Vagina (tissue), 2 donors: ENCODE measurements around the gene LRFN5. TPM values are rescaled to one million over a fixed set of nuclear protein-coding genes. Genes with fewer than 3 reads are reported as not detected.
A peak's percentile ranks its signal among the peaks of the same experiment; 100 is the strongest.

ENCODE experiments used
- DNase-seq, 2 donors: peaks; one replicate each; pipeline ENCODE4 v3.0.0-alpha.2; 2017; ENCODE audit errors: extremely low spot score in 2 of 2
- H3K27ac ChIP-seq: fragments of 200-600 bp; sonication (generic); one replicate; pipeline ENCODE4 v1.5.1; 2019
- H3K27me3 ChIP-seq: fragments of 200-600 bp; sonication (generic); one replicate; pipeline ENCODE4 v1.5.1; 2019
- H3K36me3 ChIP-seq, 2 donors: fragments of 200-600 bp; sonication (generic); one replicate each; pipeline ENCODE4 v1.5.1; 2017 to 2019
- H3K4me1 ChIP-seq: fragments of 200-600 bp; sonication (generic); one replicate; pipeline ENCODE4 v1.5.1; 2019
- H3K4me3 ChIP-seq, 2 donors: fragments of 200-600 bp; sonication (generic); 1 replicate in 1 of 2; 2 replicates in 1 of 2; pipeline ENCODE4 v1.5.1; 2016 to 2019
- H3K9me3 ChIP-seq: fragments of 200-600 bp; sonication (generic); one replicate; pipeline ENCODE4 v1.5.1; 2019
- POLR2A ChIP-seq, 2 donors: fragments of 450-650 bp; IDR thresholded peaks; one replicate each; pipeline ENCODE4 v1.6.1; 2017; ENCODE audit warnings: antibody characterized with exemption in 2 of 2, mild to moderate bottlenecking in 2 of 2, moderate library complexity in 2 of 2
- POLR2AphosphoS5 ChIP-seq, 2 donors: sonication (generic); formaldehyde crosslinking; IDR thresholded peaks; one replicate each; pipeline ENCODE4 v1.9.0; 2017; ENCODE audit warnings: antibody characterized with exemption in 2 of 2, mild to moderate bottlenecking in 2 of 2, low read depth in 1 of 2; ENCODE audit not compliant: insufficient read depth in 1 of 2
- intact Hi-C: fragments of 100-400 bp; cut with DNase I; formaldehyde crosslinking; loops from one replicate; pipeline ENCODE4 v1.15.1; 2023
- total RNA-seq: library from RNA; depleted of rRNA; stranded (reverse); fragments of >200 nt; gene quantifications from one replicate; pipeline ENCODE4 v1.2.3, GENCODE V29; 2016
- TF ChIP-seq, protein P1 (sequence below), 3 experiments: fragments of 450-650 bp in 2 of 3; fragments of 200-600 bp in 1 of 3; sonication (generic) in 1 of 3; IDR thresholded peaks; one replicate each; pipeline ENCODE4 v1.5.1; 2017 to 2019; ENCODE audit warnings: antibody characterized with exemption in 3 of 3, mild to moderate bottlenecking in 2 of 3, moderate library complexity in 2 of 3

LRFN5 gene
- total RNA-seq, 1 donor from 2014 or later: 197 TPM

- TF ChIP-seq POLR2A (IDR thresholded peaks at IDR 0.05) (no peak), POLR2AphosphoS5 (IDR thresholded peaks at IDR 0.05; ENCODE audit: insufficient read depth in 1 of 2, low read depth in 1 of 2) (no peak)
- TF ChIP-seq, protein P1, sequence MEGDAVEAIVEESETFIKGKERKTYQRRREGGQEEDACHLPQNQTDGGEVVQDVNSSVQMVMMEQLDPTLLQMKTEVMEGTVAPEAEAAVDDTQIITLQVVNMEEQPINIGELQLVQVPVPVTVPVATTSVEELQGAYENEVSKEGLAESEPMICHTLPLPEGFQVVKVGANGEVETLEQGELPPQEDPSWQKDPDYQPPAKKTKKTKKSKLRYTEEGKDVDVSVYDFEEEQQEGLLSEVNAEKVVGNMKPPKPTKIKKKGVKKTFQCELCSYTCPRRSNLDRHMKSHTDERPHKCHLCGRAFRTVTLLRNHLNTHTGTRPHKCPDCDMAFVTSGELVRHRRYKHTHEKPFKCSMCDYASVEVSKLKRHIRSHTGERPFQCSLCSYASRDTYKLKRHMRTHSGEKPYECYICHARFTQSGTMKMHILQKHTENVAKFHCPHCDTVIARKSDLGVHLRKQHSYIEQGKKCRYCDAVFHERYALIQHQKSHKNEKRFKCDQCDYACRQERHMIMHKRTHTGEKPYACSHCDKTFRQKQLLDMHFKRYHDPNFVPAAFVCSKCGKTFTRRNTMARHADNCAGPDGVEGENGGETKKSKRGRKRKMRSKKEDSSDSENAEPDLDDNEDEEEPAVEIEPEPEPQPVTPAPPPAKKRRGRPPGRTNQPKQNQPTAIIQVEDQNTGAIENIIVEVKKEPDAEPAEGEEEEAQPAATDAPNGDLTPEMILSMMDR (IDR thresholded peaks at IDR 0.05): no peak
- H3K27ac ChIP-seq: peak overlapping the region; percentile 42
- intact Hi-C loops: no loop called here
These were observed 176.7 kb downstream of the LRFN5 start for GRCh38 chr14:41783403-41783802.

DNA sequence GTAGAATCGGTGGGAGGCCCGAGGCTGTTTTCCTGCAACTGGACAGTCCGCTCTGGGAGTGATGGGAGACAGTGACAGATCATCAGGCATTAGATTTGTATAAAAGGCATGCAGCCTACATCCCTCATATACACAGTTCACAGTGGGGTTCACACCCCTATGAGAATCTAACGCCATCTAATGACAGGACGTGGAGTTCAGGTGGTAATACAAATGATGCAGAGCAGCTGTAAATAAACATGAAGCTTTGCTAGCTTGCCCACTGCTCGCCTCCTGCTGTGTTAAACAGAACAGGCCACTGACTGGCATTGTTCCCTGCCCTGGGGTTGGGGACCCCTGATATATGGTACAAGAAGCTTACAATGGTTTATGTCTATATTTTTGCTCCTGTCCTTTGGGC is 179.0 kb downstream of the LRFN5 start:
- no peaks in the 10 kb centered on the region for H3K36me3 ChIP-seq
- TF ChIP-seq POLR2AphosphoS5 (IDR thresholded peaks at IDR 0.05; ENCODE audit: insufficient read depth in 1 of 2, low read depth in 1 of 2): no peak
- TF ChIP-seq, protein P1 (IDR thresholded peaks at IDR 0.05): no peak
- no peak for TF ChIP-seq POLR2A (IDR thresholded peaks at IDR 0.05)

More at GRCh38 chr14:41783403-41783802, 176.7 kb downstream of the LRFN5 start:
- Histone ChIP-seq H3K9me3 (no peaks in the 10 kb centered on the region), H3K36me3 (no peaks in the 10 kb centered on the region), H3K4me1 (no peaks in the 10 kb centered on the region), H3K4me3 (no peak overlapping the region), H3K27me3 (no peaks in the 10 kb centered on the region)
- DNase-seq: no peak

GRCh38 chr14:41799817-41800216 is 193.1 kb downstream of the LRFN5 start:
- H3K36me3 ChIP-seq: no peaks in the 10 kb centered on the region
- intact Hi-C loops: no loop called here
- H3K4me1 ChIP-seq: no peaks in the 10 kb centered on the region
- no peaks in the 10 kb centered on the region for H3K9me3 ChIP-seq
- H3K27me3 ChIP-seq: no peaks in the 10 kb centered on the region
- H3K4me3 ChIP-seq: no peak overlapping the region
- no peak for DNase-seq
- TF ChIP-seq POLR2A (IDR thresholded peaks at IDR 0.05): no peak
- TF ChIP-seq POLR2AphosphoS5 (IDR thresholded peaks at IDR 0.05; ENCODE audit: insufficient read depth in 1 of 2, low read depth in 1 of 2): no peak
- no peak overlapping the region for H3K27ac ChIP-seq

More for the DNA sequence above, 179.0 kb downstream of the LRFN5 start:
- Histone ChIP-seq H3K9me3 (no peaks in the 10 kb centered on the region), H3K4me1 (no peaks in the 10 kb centered on the region), H3K4me3 (no peak overlapping the region), H3K27ac (no peak overlapping the region), H3K27me3 (no peaks in the 10 kb centered on the region)
- intact Hi-C loops: no loop called here
- no peak for DNase-seq

GRCh38 chr14:41805633-41806032 is 199.0 kb downstream of the LRFN5 start:
- Histone ChIP-seq H3K27me3 (no peaks in the 10 kb centered on the region), H3K9me3 (no peaks in the 10 kb centered on the region), H3K4me3 (no peak overlapping the region), H3K4me1 (no peaks in the 10 kb centered on the region), H3K27ac (no peak overlapping the region), H3K36me3 (no peaks in the 10 kb centered on the region)
- no peak for DNase-seq
- no peak for TF ChIP-seq POLR2AphosphoS5 (IDR thresholded peaks at IDR 0.05; ENCODE audit: insufficient read depth in 1 of 2, low read depth in 1 of 2)
- intact Hi-C loops: no loop called here

DNA sequence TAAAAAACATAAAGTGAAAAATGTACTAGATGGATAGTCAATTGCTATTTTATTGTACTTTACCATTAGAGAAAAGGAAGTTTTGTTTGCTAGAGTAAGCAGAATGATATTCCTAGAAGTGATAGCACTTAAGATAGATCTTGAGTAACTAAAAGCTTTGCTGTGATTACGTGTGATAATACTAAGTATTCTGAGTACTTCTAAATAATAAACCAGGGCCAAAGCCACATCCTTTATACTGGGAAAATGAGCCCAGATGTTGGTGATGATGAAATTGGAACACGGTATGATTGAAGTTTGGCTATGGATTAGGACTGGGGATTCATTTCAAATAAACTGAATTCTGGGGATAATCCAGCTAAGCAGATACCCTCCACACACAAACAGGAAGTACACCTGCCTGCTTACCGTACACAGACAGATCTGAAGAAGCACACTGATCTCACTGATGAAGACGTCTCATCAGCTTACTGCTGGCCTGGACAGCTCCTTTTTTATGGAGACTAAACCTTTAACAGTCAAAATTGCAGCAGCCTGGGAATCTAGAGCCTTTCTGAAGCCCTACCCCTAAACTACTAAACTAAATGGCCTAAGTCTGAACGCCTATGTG is 199.8 kb downstream of the LRFN5 start:
- H3K27ac ChIP-seq: no peak overlapping the region
- DNase-seq: no peak
- H3K4me3 ChIP-seq: no peak overlapping the region
- no peaks in the 10 kb centered on the region for H3K9me3 ChIP-seq
- no peaks in the 10 kb centered on the region for H3K36me3 ChIP-seq
- TF ChIP-seq POLR2A (IDR thresholded peaks at IDR 0.05) (no peak), POLR2AphosphoS5 (IDR thresholded peaks at IDR 0.05; ENCODE audit: insufficient read depth in 1 of 2, low read depth in 1 of 2) (no peak)
- TF ChIP-seq, protein P1 (IDR thresholded peaks at IDR 0.05): no peak
- H3K4me1 ChIP-seq: no peaks in the 10 kb centered on the region
- intact Hi-C loops: no loop called here
- H3K27me3 ChIP-seq: no peaks in the 10 kb centered on the region

DNA sequence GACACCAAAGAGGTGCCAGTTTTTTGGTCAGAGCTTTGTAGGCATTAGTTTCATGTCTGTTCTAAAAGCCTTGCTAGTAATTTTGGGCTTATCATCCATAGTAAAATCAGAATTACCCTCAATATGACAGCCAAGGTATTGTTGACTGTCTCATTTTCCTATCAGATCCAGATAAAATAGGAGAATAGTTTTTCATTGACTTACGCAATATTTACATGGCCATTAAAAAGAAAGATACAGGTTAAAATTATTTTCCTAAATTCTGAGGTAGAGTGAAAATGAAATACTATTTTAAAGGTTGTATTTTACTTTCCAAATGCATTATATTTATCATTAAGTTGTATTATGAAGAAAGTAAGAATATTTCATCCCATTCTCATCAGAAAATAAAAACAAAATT is 203.7 kb downstream of the LRFN5 start:
- TF ChIP-seq POLR2AphosphoS5 (IDR thresholded peaks at IDR 0.05; ENCODE audit: insufficient read depth in 1 of 2, low read depth in 1 of 2) (no peak), POLR2A (IDR thresholded peaks at IDR 0.05) (no peak)
- TF ChIP-seq, protein P1 (IDR thresholded peaks at IDR 0.05): no peak
- Histone ChIP-seq H3K36me3 (no peaks in the 10 kb centered on the region), H3K4me1 (no peaks in the 10 kb centered on the region), H3K9me3 (no peaks in the 10 kb centered on the region), H3K4me3 (no peak overlapping the region), H3K27me3 (no peaks in the 10 kb centered on the region), H3K27ac (no peak overlapping the region)
- intact Hi-C loops: no loop called here
- no peak for DNase-seq
